Mammary epithelial cell (primary cell): ENCODE measurements around the gene CHCHD5.

Experiments used
- EZH2 ChIP-seq: IDR thresholded peaks from 2 replicates; pipeline ENCODE4 v1.6.1; 2012; ENCODE audit warnings: low read length, inconsistent platforms, borderline replicate concordance
- TF ChIP-seq, protein P1 (sequence below), 2 donors: IDR thresholded peaks in 1 of 2; conservative IDR thresholded peaks in 1 of 2; 2 replicates each; pipeline ENCODE4 v1.5.1; 2011 to 2012; ENCODE audit warnings: inconsistent platforms in 2 of 2, low read length in 2 of 2, mild to moderate bottlenecking in 2 of 2, control low read depth in 1 of 2, low read depth in 1 of 2; ENCODE audit not compliant: insufficient read depth in 1 of 2; ENCODE audit errors: extremely low read depth in 1 of 2

DNA sequence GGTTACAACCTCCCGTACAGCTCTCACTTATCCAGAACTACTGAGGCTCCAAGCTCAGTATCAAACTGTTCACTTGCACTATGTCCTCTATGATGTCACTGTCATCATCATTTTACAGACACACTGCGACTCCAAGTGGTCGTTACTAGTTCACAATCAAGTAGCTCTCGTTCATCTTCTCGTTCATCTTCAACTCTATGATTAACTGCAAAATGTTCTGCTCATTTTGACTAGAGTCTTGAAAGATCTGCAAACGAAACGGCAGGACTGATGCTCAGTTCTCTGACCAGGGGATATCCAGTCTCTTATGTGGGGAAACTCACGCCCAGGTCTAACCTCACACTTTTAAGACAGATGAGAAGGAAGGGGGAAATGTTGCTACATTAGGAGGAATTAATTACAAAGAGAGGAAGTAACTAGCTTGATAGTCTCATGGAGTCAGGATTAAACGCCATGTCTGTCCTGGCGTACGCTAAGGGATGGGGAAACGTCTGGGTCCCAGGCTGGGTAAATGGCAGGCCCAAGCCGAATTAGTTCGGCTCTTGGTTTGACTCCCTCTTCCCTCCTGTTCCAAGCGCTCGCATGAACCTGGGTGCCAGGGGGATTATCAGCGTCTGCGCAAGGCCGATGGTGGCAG lies 794 bp upstream of the CHCHD5 start:
- no peak for TF ChIP-seq EZH2
- TF ChIP-seq, protein P1, sequence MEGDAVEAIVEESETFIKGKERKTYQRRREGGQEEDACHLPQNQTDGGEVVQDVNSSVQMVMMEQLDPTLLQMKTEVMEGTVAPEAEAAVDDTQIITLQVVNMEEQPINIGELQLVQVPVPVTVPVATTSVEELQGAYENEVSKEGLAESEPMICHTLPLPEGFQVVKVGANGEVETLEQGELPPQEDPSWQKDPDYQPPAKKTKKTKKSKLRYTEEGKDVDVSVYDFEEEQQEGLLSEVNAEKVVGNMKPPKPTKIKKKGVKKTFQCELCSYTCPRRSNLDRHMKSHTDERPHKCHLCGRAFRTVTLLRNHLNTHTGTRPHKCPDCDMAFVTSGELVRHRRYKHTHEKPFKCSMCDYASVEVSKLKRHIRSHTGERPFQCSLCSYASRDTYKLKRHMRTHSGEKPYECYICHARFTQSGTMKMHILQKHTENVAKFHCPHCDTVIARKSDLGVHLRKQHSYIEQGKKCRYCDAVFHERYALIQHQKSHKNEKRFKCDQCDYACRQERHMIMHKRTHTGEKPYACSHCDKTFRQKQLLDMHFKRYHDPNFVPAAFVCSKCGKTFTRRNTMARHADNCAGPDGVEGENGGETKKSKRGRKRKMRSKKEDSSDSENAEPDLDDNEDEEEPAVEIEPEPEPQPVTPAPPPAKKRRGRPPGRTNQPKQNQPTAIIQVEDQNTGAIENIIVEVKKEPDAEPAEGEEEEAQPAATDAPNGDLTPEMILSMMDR (conservative IDR thresholded peaks at IDR 0.05 in 1 of 2, IDR thresholded peaks at IDR 0.05 in 1 of 2; ENCODE audit: extremely low read depth in 1 of 2, insufficient read depth in 1 of 2, low read depth in 1 of 2, low read length in 2 of 2), result no peak
